Measurements from ENCODE around the gene MAN1A1.
"Not testable (repeated sequence)": the region's sequence is repeated elsewhere in the genome, so short reads cannot be mapped to it uniquely, and the experiment has no call there.

MAN1A1 gene

GRCh38 chr6:119170447-119171087 lies 179.0 kb downstream of the MAN1A1 start:
- H4K20me1 ChIP-seq (ENCODE audit: low read depth, low read length) = no peaks in the 10 kb centered on the region
- no peaks in the 10 kb centered on the region for H3K9me3 ChIP-seq (ENCODE audit: insufficient read depth, low read length)
- no peaks in the 10 kb centered on the region for H3K9me2 ChIP-seq (replicated peaks; ENCODE audit: insufficient read depth, low read length)
- H3F3A ChIP-seq (ENCODE audit: insufficient read depth) = no peaks in the 10 kb centered on the region
- no peaks in the 10 kb centered on the region for H3K79me2 ChIP-seq (ENCODE audit: insufficient read depth, low read length)
- no peaks in the 10 kb centered on the region for H3K36me3 ChIP-seq (ENCODE audit: low read length)
- H3K9ac ChIP-seq (ENCODE audit: low read length) = no peak overlapping the region
- H3K4me3 ChIP-seq (ENCODE audit: insufficient read depth, low read length, poor library complexity, severe bottlenecking) = no peak overlapping the region
- no peak overlapping the region for H3K27ac ChIP-seq (ENCODE audit: low read depth, low read length)
- no peak overlapping the region for H3K4me2 ChIP-seq (ENCODE audit: low read depth, low read length, poor library complexity, severe bottlenecking)
- no peak for TF ChIP-seq EZH2phosphoT487 (conservative IDR thresholded peaks at IDR 0.05; ENCODE audit: low read length)
- TF ChIP-seq CTCF (IDR thresholded peaks at IDR 0.05; ENCODE audit: insufficient read depth, low read length, poor library complexity, severe bottlenecking) = no peak
- H2AFZ ChIP-seq (ENCODE audit: low read depth, low read length, severe bottlenecking) = no peak overlapping the region
- no peaks in the 10 kb centered on the region for H3K27me3 ChIP-seq (ENCODE audit: low read length)

GRCh38 chr6:119170103-119170446 lies 179.5 kb downstream of the MAN1A1 start:
- Histone ChIP-seq H3K27me3 (ENCODE audit: low read length) (no peaks in the 10 kb centered on the region), H3K9me3 (ENCODE audit: insufficient read depth, low read length) (no peaks in the 10 kb centered on the region), H3K9me2 (replicated peaks; ENCODE audit: insufficient read depth, low read length) (no peaks in the 10 kb centered on the region), H3K4me2 (ENCODE audit: low read depth, low read length, poor library complexity, severe bottlenecking) (no peak overlapping the region), H3K79me2 (ENCODE audit: insufficient read depth, low read length) (no peaks in the 10 kb centered on the region), H3K36me3 (ENCODE audit: low read length) (no peaks in the 10 kb centered on the region), H2AFZ (ENCODE audit: low read depth, low read length, severe bottlenecking) (no peak overlapping the region), H3K27ac (ENCODE audit: low read depth, low read length) (no peak overlapping the region), H3K9ac (ENCODE audit: low read length) (no peak overlapping the region), H4K20me1 (ENCODE audit: low read depth, low read length) (no peaks in the 10 kb centered on the region), H3F3A (ENCODE audit: insufficient read depth) (no peaks in the 10 kb centered on the region), H3K4me3 (ENCODE audit: insufficient read depth, low read length, poor library complexity, severe bottlenecking) (no peak overlapping the region)
- TF ChIP-seq EZH2phosphoT487 (conservative IDR thresholded peaks at IDR 0.05; ENCODE audit: low read length) = no peak
- no peak for TF ChIP-seq CTCF (IDR thresholded peaks at IDR 0.05; ENCODE audit: insufficient read depth, low read length, poor library complexity, severe bottlenecking)

- H3K9ac ChIP-seq (ENCODE audit: low read length); H3K79me2 ChIP-seq (ENCODE audit: insufficient read depth, low read length); H2AFZ ChIP-seq (ENCODE audit: low read depth, low read length, severe bottlenecking): not testable (repeated sequence)
Observed at GRCh38 chr6:119169355-119169754, 180.2 kb downstream of the MAN1A1 start.

GRCh38 chr6:119166024-119166784 lies 183.4 kb downstream of the MAN1A1 start:
- no peaks in the 10 kb centered on the region; the same call in 1 of the 2 replicates for H3K27me3 ChIP-seq (ENCODE audit: low read length)
- H3K9ac ChIP-seq (ENCODE audit: low read length) = no peak overlapping the region
- no peak overlapping the region for H2AFZ ChIP-seq (ENCODE audit: low read depth, low read length, severe bottlenecking)
- no peak overlapping the region for H3K27ac ChIP-seq (ENCODE audit: low read depth, low read length)
- H3K79me2 ChIP-seq (ENCODE audit: insufficient read depth, low read length) = no peaks in the 10 kb centered on the region
- H3F3A ChIP-seq (ENCODE audit: insufficient read depth) = no peaks in the 10 kb centered on the region
- no peaks in the 10 kb centered on the region for H3K9me2 ChIP-seq (replicated peaks; ENCODE audit: insufficient read depth, low read length)
- no peaks in the 10 kb centered on the region for H3K9me3 ChIP-seq (ENCODE audit: insufficient read depth, low read length)
- no peak overlapping the region for H3K4me2 ChIP-seq (ENCODE audit: low read depth, low read length, poor library complexity, severe bottlenecking)
- no peaks in the 10 kb centered on the region for H4K20me1 ChIP-seq (ENCODE audit: low read depth, low read length)
- no peaks in the 10 kb centered on the region for H3K36me3 ChIP-seq (ENCODE audit: low read length)
- no peak for TF ChIP-seq EZH2phosphoT487 (conservative IDR thresholded peaks at IDR 0.05; ENCODE audit: low read length)
- H3K4me3 ChIP-seq (ENCODE audit: insufficient read depth, low read length, poor library complexity, severe bottlenecking) = no peak overlapping the region

More at GRCh38 chr6:119169355-119169754, 180.2 kb downstream of the MAN1A1 start:
- H3K27me3 ChIP-seq (ENCODE audit: low read length); H3K9me3 ChIP-seq (ENCODE audit: insufficient read depth, low read length); H3F3A ChIP-seq (ENCODE audit: insufficient read depth); H4K20me1 ChIP-seq (ENCODE audit: low read depth, low read length); H3K27ac ChIP-seq (ENCODE audit: low read depth, low read length); H3K4me3 ChIP-seq (ENCODE audit: insufficient read depth, low read length, poor library complexity, severe bottlenecking); H3K9me2 ChIP-seq (replicated peaks; ENCODE audit: insufficient read depth, low read length); H3K36me3 ChIP-seq (ENCODE audit: low read length); H3K4me2 ChIP-seq (ENCODE audit: low read depth, low read length, poor library complexity, severe bottlenecking): not testable (repeated sequence)

Data from SU-DHL-6 (cell line).